HL-60 (cell line): Measurements from ENCODE around the gene GPR171.

Source experiments
- GABPA ChIP-seq: IDR thresholded peaks from 2 replicates; pipeline ENCODE4 v1.6.1; 2012; ENCODE audit warnings: low read depth
- POLR2AphosphoS5 ChIP-seq: IDR thresholded peaks from 2 replicates; pipeline ENCODE4 v1.6.1; 2012; ENCODE audit warnings: low read depth
- SPI1 ChIP-seq: IDR thresholded peaks from 2 replicates; pipeline ENCODE4 v1.6.1; 2012; ENCODE audit warnings: low read depth, mild to moderate bottlenecking, borderline replicate concordance
- TF ChIP-seq, protein P1 (sequence below): IDR thresholded peaks from one replicate; pipeline ENCODE4 v1.5.1; 2011; ENCODE audit warnings: low read length, control low read depth, inconsistent platforms; ENCODE audit not compliant: insufficient read depth
- TF ChIP-seq, protein P2 (sequence below): IDR thresholded peaks from 2 replicates; pipeline ENCODE4 v1.6.1; 2012; ENCODE audit warnings: low read depth; ENCODE audit not compliant: insufficient replicate concordance

DNA sequence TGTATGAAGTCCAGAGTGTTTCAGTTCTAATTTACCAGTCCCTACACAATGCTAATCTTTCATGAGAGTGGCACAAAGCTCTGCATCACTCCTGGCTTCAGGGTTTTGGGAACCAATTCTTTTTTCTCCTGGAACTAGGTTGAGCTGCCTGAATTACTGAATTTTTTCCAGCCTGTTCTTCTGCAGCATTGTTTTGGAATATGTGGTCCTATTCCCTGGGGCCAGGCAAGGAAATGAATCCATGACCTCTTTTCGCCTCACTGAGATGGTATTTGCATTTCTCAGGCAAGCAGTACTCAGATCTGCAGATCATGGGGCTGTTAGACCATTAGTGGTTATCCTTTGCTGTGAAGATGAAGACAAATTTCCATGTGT lies 25.6 kb upstream of the GPR171 start:
- TF ChIP-seq, protein P1, sequence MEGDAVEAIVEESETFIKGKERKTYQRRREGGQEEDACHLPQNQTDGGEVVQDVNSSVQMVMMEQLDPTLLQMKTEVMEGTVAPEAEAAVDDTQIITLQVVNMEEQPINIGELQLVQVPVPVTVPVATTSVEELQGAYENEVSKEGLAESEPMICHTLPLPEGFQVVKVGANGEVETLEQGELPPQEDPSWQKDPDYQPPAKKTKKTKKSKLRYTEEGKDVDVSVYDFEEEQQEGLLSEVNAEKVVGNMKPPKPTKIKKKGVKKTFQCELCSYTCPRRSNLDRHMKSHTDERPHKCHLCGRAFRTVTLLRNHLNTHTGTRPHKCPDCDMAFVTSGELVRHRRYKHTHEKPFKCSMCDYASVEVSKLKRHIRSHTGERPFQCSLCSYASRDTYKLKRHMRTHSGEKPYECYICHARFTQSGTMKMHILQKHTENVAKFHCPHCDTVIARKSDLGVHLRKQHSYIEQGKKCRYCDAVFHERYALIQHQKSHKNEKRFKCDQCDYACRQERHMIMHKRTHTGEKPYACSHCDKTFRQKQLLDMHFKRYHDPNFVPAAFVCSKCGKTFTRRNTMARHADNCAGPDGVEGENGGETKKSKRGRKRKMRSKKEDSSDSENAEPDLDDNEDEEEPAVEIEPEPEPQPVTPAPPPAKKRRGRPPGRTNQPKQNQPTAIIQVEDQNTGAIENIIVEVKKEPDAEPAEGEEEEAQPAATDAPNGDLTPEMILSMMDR, result no peak
- TF ChIP-seq GABPA, result no peak
- TF ChIP-seq, protein P2, sequence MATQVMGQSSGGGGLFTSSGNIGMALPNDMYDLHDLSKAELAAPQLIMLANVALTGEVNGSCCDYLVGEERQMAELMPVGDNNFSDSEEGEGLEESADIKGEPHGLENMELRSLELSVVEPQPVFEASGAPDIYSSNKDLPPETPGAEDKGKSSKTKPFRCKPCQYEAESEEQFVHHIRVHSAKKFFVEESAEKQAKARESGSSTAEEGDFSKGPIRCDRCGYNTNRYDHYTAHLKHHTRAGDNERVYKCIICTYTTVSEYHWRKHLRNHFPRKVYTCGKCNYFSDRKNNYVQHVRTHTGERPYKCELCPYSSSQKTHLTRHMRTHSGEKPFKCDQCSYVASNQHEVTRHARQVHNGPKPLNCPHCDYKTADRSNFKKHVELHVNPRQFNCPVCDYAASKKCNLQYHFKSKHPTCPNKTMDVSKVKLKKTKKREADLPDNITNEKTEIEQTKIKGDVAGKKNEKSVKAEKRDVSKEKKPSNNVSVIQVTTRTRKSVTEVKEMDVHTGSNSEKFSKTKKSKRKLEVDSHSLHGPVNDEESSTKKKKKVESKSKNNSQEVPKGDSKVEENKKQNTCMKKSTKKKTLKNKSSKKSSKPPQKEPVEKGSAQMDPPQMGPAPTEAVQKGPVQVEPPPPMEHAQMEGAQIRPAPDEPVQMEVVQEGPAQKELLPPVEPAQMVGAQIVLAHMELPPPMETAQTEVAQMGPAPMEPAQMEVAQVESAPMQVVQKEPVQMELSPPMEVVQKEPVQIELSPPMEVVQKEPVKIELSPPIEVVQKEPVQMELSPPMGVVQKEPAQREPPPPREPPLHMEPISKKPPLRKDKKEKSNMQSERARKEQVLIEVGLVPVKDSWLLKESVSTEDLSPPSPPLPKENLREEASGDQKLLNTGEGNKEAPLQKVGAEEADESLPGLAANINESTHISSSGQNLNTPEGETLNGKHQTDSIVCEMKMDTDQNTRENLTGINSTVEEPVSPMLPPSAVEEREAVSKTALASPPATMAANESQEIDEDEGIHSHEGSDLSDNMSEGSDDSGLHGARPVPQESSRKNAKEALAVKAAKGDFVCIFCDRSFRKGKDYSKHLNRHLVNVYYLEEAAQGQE, result no peak
- TF ChIP-seq POLR2AphosphoS5, result no peak
- no peak for TF ChIP-seq SPI1
